Stimulated activated CD8-positive, alpha-beta memory T cell treated with anti-CD3 and anti-CD28 coated beads, Interleukin-4, amount 100 ng/mL, for 24 hours (primary cell): ENCODE measurements around the gene NDUFA5.

ENCODE experiments used
- DNase-seq: peaks from one replicate; pipeline ENCODE4 v3.0.0-alpha.2; 2020; ENCODE audit warnings: low read depth

Gene NDUFA5

GRCh38 chr7:123557398-123558288, at the start of gene NDUFA5:
Gene NDUFA5 (minus strand): TSS chr7:123557818. CDS start chr7:123557795, 23 bp downstream.
- DNase-seq: peak; percentile 92

- no peak for DNase-seq
These were observed 47.1 kb upstream of the NDUFA5 start for GRCh38 chr7:123604739-123605138.

- no peak for DNase-seq
These were observed 45.0 kb upstream of the NDUFA5 start for GRCh38 chr7:123602648-123603047.

- no peak for DNase-seq
These were observed 43.9 kb upstream of the NDUFA5 start, which contains the start of gene ASB15 for GRCh38 chr7:123601530-123601929. Gene ASB15 (plus strand): TSS chr7:123601821. CDS start chr7:123614503, 12,682 bp downstream.

GRCh38 chr7:123600876-123601275, 43.3 kb upstream of the NDUFA5 start:
- DNase-seq: no peak

- no peak for DNase-seq
These were observed 42.1 kb upstream of the NDUFA5 start for GRCh38 chr7:123599766-123600165.

- DNase-seq: no peak
These were observed 41.0 kb upstream of the NDUFA5 start for GRCh38 chr7:123598657-123599056.

- DNase-seq: no peak
These were observed 37.2 kb upstream of the NDUFA5 start for GRCh38 chr7:123594813-123595241.

- no peak for DNase-seq
These were observed 30.8 kb upstream of the NDUFA5 start for GRCh38 chr7:123588376-123588775.

- DNase-seq: no peak
These were observed 26.2 kb upstream of the NDUFA5 start for GRCh38 chr7:123583821-123584220.

- no peak for DNase-seq
These were observed 23.5 kb upstream of the NDUFA5 start for GRCh38 chr7:123581162-123581459.

- DNase-seq: no peak
These were observed 23.0 kb upstream of the NDUFA5 start for GRCh38 chr7:123580406-123581161.

GRCh38 chr7:123579416-123579815, 21.8 kb upstream of the NDUFA5 start:
- DNase-seq: no peak

- DNase-seq: no peak
These were observed 16.4 kb upstream of the NDUFA5 start for GRCh38 chr7:123573896-123574467.

GRCh38 chr7:123573341-123573740, 15.7 kb upstream of the NDUFA5 start:
- DNase-seq: no peak

GRCh38 chr7:123571684-123572083, 14.1 kb upstream of the NDUFA5 start:
- DNase-seq: no peak

GRCh38 chr7:123571187-123571586, 13.6 kb upstream of the NDUFA5 start:
- no peak for DNase-seq

GRCh38 chr7:123570390-123571182, 13.0 kb upstream of the NDUFA5 start:
- DNase-seq: no peak

GRCh38 chr7:123569352-123570010, 11.9 kb upstream of the NDUFA5 start:
- DNase-seq: no peak

GRCh38 chr7:123562121-123562520, 4.5 kb upstream of the NDUFA5 start:
- no peak for DNase-seq

GRCh38 chr7:123558289-123558874, 764 bp upstream of the NDUFA5 start:
- DNase-seq: no peak
